Transverse colon (tissue), 4 donors: Measurements from ENCODE around the gene PMFBP1.

Experiments used
- CTCF ChIP-seq, 5 experiments: fragments of 200-600 bp in 3 of 5; fragments of 450-650 bp in 2 of 5; sonication (generic) in 3 of 5; IDR thresholded peaks; 1 replicate in 2 of 5; 2 replicates in 3 of 5; pipeline ENCODE4 v1.5.1; 2016 to 2017; ENCODE audit warnings: antibody characterized with exemption in 5 of 5, inconsistent platforms in 3 of 5, mild to moderate bottlenecking in 2 of 5, moderate library complexity in 1 of 5
- POLR2A ChIP-seq: fragments of 450-650 bp; IDR thresholded peaks from one replicate; pipeline ENCODE4 v1.6.1; 2016; ENCODE audit warnings: antibody characterized with exemption, mild to moderate bottlenecking, moderate library complexity
- POLR2AphosphoS5 ChIP-seq, 3 donors: sonication (generic); formaldehyde crosslinking; IDR thresholded peaks; one replicate each; pipeline ENCODE4 v1.6.1; 2016; ENCODE audit warnings: antibody characterized with exemption in 3 of 3

GRCh38 chr16:72091217-72091616 lies 80.7 kb downstream of the PMFBP1 start:
- TF ChIP-seq CTCF (IDR thresholded peaks at IDR 0.05) (no peak), POLR2A (no peak), POLR2AphosphoS5 (IDR thresholded peaks at IDR 0.05) (no peak)
